K562 (cell line): ENCODE measurements around the gene B4GALNT4. TPM values are rescaled to one million over a fixed set of nuclear protein-coding genes. Genes with fewer than 3 reads are reported as not detected.
A peak's percentile ranks its signal among the peaks of the same experiment; 100 is the strongest.

Experiments used
- HNRNPLL ChIP-seq: fragments of 200-400 bp; formaldehyde crosslinking; IDR thresholded peaks from 2 replicates; pipeline ENCODE4 v1.6.1; 2017; ENCODE audit warnings: low read length, low read depth, mild to moderate bottlenecking; ENCODE audit not compliant: poor library complexity, severe bottlenecking
- KLF6 ChIP-seq: fragments of 250-450 bp; sonication (Bioruptor Pico); IDR thresholded peaks from 2 replicates; pipeline ENCODE4 v1.4.0; 2020; ENCODE audit warnings: mild to moderate bottlenecking, moderate library complexity, borderline replicate concordance
- MIER1 ChIP-seq: fragments of 450-650 bp; IDR thresholded peaks from 2 replicates; pipeline ENCODE4 v1.6.1; 2016; ENCODE audit warnings: antibody characterized with exemption, mild to moderate bottlenecking, low read depth
- NBN ChIP-seq: fragments of 450-650 bp; IDR thresholded peaks from 2 replicates; pipeline ENCODE4 v1.6.1; 2016; ENCODE audit warnings: low read depth, mild to moderate bottlenecking
- NCOA1 ChIP-seq: fragments of 450-650 bp; IDR thresholded peaks from 2 replicates; pipeline ENCODE4 v1.6.1; 2016; ENCODE audit warnings: low read depth
- NR2C1 ChIP-seq, 2 experiments: fragments of 450-650 bp; IDR thresholded peaks; 2 replicates each; pipeline ENCODE4 v1.6.1; 2017; ENCODE audit warnings: mild to moderate bottlenecking in 2 of 2, antibody characterized with exemption in 1 of 2, inconsistent platforms in 1 of 2, missing compliant biosample characterization in 1 of 2, missing genetic modification characterization in 1 of 2
- PTTG1 ChIP-seq: fragments of 450-650 bp; IDR thresholded peaks from 2 replicates; pipeline ENCODE4 v1.6.1; 2016; ENCODE audit warnings: low read depth, mild to moderate bottlenecking, missing genetic modification characterization, missing compliant biosample characterization
- RBM22 ChIP-seq: fragments of 200-400 bp; formaldehyde crosslinking; IDR thresholded peaks from 2 replicates; pipeline ENCODE4 v1.6.1; 2018; ENCODE audit warnings: low read length, low read depth; ENCODE audit not compliant: poor library complexity, severe bottlenecking
- SRSF3 ChIP-seq: fragments of 200-400 bp; formaldehyde crosslinking; IDR thresholded peaks from 2 replicates; pipeline ENCODE4 v1.6.1; 2016; ENCODE audit warnings: mild to moderate bottlenecking, low read length, moderate library complexity; ENCODE audit not compliant: insufficient read depth
- SRSF9 ChIP-seq: fragments of 200-400 bp; formaldehyde crosslinking; IDR thresholded peaks from 2 replicates; pipeline ENCODE4 v1.6.1; 2017; ENCODE audit warnings: low read depth, low read length, borderline replicate concordance
- TCF3 ChIP-seq: sonication (generic); formaldehyde crosslinking; IDR thresholded peaks from 2 replicates; pipeline ENCODE4 v1.4.0; 2020; ENCODE audit warnings: mild to moderate bottlenecking, missing genetic modification reagents
- TRIM28 ChIP-seq: fragments of 450-650 bp; IDR thresholded peaks from 2 replicates; pipeline ENCODE4 v1.6.1; 2017
- XRCC3 ChIP-seq: fragments of 450-650 bp; IDR thresholded peaks from 2 replicates; pipeline ENCODE4 v1.6.1; 2017; ENCODE audit warnings: mild to moderate bottlenecking, moderate library complexity
- ZNF445 ChIP-seq: fragments of 250-450 bp; sonication (Bioruptor Pico); IDR thresholded peaks from 2 replicates; pipeline ENCODE4 v1.4.0; 2020; ENCODE audit warnings: low read depth, mild to moderate bottlenecking, moderate library complexity
- polyA plus RNA-seq, 8 experiments: library from polyadenylated mRNA; depleted of rRNA in 4 of 8; stranded (reverse) in 5 of 8; unstranded in 3 of 8; fragments of >200 nt; fragmentation: Nextera tagmentation in 2 of 8; fragmentation: Illumina TruSeq in 1 of 8; extraction: Ambion mirVana in 2 of 8; extraction: Trizol in 1 of 8; gene quantifications; 2 replicates each; pipeline versions ENCODE4 v1.2.1 to v1.2.3, GENCODE V29; 2011 to 2014; ENCODE audit warnings: inconsistent platforms in 1 of 8, missing spikeins in 1 of 8
- total RNA-seq, 7 experiments: library from RNA; depleted of rRNA in 6 of 7; stranded (reverse); fragments of >200 nt in 6 of 7; fragmentation: Illumina TruSeq in 2 of 7; extraction: Trizol in 2 of 7; gene quantifications; 2 replicates each; pipeline versions ENCODE4 v1.2.1 to v1.2.3, GENCODE V29; 2011 to 2021; ENCODE audit warnings: low replicate concordance in 1 of 7
- TF ChIP-seq, protein P1 (sequence below), 2 experiments: fragments of 450-650 bp; IDR thresholded peaks; 2 replicates each; pipeline ENCODE4 v1.6.1; 2016
- TF ChIP-seq, protein P2 (sequence below): sonication (generic); formaldehyde crosslinking; IDR thresholded peaks from 2 replicates; pipeline ENCODE4 v1.8.0; 2022; ENCODE audit warnings: mild to moderate bottlenecking, missing genetic modification reagents
- TF ChIP-seq, protein P3 (sequence below): IDR thresholded peaks from 2 replicates; pipeline ENCODE4 v1.6.1; 2011; ENCODE audit not compliant: insufficient read length; ENCODE audit errors: extremely low read depth
- TF ChIP-seq, protein P4 (sequence below): fragments of 250-450 bp; sonication (Bioruptor Pico); IDR thresholded peaks from 2 replicates; pipeline ENCODE4 v1.9.0; 2021; ENCODE audit warnings: mild to moderate bottlenecking, inconsistent platforms

B4GALNT4 gene
- total and polyA plus RNA-seq, 9 of the 15 experiments (the other 6 are each of a cell fraction or from before 2014, with no cell fraction given) = 0.20 to 37.1 (median 10.8) TPM; not detected in 1

DNA sequence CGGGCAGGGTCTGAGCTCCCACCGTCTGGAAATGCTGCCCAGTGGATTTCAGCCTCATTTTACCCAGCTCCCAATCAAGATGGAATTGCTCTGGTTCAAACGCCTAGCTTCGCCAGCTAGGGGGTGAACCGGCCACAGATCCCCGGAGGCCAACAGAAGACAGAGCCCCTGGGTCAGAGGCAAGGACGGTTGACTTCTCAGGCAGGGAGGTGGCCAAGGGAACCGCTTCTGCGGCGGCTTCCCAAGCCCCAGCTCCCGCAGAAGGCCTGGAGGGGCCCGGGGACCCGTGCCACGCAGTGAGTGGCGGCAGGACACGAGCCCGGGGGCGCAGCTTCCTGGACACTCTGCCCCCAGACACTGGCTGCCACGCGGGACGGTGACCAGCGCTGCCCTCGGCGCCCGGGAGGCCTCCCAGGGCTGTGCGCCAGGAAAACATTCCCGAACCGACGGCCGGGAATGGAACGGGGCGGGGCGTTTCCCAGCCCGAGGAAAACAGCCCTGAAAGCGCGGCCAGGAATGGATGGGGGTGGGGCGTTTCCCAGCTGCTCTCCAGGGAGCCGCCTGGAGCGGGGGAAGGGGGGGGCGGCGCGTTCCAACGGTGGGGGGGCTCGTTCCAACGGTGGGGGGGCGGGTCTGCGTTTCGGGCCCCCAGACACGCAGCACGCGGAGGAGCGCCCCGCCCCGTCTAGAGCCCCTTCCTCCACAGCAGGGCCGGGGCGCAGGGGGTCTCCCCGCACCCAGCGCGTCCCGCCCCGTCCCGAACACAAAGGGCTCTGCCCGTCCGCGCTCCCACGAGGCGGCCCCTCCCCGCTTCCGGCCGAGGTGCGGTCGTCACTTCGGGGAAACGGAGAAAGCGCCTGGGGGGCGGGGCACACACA is 13.5 kb upstream of the B4GALNT4 start (continued):
- TF ChIP-seq NBN = 0 out of 2 replicates have a peak, but pooled peaks have one; percentile 6
- TF ChIP-seq, protein P1, sequence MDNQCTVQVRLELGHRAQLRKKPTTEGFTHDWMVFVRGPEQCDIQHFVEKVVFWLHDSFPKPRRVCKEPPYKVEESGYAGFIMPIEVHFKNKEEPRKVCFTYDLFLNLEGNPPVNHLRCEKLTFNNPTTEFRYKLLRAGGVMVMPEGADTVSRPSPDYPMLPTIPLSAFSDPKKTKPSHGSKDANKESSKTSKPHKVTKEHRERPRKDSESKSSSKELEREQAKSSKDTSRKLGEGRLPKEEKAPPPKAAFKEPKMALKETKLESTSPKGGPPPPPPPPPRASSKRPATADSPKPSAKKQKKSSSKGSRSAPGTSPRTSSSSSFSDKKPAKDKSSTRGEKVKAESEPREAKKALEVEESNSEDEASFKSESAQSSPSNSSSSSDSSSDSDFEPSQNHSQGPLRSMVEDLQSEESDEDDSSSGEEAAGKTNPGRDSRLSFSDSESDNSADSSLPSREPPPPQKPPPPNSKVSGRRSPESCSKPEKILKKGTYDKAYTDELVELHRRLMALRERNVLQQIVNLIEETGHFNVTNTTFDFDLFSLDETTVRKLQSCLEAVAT (IDR thresholded peaks at IDR 0.05) = no peak
- TF ChIP-seq, protein P2, sequence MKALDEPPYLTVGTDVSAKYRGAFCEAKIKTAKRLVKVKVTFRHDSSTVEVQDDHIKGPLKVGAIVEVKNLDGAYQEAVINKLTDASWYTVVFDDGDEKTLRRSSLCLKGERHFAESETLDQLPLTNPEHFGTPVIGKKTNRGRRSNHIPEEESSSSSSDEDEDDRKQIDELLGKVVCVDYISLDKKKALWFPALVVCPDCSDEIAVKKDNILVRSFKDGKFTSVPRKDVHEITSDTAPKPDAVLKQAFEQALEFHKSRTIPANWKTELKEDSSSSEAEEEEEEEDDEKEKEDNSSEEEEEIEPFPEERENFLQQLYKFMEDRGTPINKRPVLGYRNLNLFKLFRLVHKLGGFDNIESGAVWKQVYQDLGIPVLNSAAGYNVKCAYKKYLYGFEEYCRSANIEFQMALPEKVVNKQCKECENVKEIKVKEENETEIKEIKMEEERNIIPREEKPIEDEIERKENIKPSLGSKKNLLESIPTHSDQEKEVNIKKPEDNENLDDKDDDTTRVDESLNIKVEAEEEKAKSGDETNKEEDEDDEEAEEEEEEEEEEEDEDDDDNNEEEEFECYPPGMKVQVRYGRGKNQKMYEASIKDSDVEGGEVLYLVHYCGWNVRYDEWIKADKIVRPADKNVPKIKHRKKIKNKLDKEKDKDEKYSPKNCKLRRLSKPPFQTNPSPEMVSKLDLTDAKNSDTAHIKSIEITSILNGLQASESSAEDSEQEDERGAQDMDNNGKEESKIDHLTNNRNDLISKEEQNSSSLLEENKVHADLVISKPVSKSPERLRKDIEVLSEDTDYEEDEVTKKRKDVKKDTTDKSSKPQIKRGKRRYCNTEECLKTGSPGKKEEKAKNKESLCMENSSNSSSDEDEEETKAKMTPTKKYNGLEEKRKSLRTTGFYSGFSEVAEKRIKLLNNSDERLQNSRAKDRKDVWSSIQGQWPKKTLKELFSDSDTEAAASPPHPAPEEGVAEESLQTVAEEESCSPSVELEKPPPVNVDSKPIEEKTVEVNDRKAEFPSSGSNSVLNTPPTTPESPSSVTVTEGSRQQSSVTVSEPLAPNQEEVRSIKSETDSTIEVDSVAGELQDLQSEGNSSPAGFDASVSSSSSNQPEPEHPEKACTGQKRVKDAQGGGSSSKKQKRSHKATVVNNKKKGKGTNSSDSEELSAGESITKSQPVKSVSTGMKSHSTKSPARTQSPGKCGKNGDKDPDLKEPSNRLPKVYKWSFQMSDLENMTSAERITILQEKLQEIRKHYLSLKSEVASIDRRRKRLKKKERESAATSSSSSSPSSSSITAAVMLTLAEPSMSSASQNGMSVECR (CRISPR knock-in tag) = no peak
- TF ChIP-seq MIER1 = no peak
- no peak for TF ChIP-seq NCOA1
- TF ChIP-seq, protein P3, sequence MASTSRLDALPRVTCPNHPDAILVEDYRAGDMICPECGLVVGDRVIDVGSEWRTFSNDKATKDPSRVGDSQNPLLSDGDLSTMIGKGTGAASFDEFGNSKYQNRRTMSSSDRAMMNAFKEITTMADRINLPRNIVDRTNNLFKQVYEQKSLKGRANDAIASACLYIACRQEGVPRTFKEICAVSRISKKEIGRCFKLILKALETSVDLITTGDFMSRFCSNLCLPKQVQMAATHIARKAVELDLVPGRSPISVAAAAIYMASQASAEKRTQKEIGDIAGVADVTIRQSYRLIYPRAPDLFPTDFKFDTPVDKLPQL = no peak
- no peak for TF ChIP-seq ZNF445 (CRISPR knock-in tag)
- no peak for TF ChIP-seq NR2C1 (IDR thresholded peaks at IDR 0.05)
- peak; percentile 75 for TF ChIP-seq NR2C1 (tag; IDR thresholded peaks at IDR 0.05)
- no peak for TF ChIP-seq XRCC3
- peak; percentile 73; the same call in 1 of the 2 replicates for TF ChIP-seq KLF6 (CRISPR knock-in tag)
- no peak for TF ChIP-seq HNRNPLL
- peak; percentile 85 for TF ChIP-seq PTTG1 (tag)
- no peak for TF ChIP-seq SRSF9
- TF ChIP-seq SRSF3 = 0 out of 2 replicates have a peak, but pooled peaks have one; percentile 80
- TF ChIP-seq TCF3 = peak; percentile 17; the same call in 1 of the 2 replicates
- no peak for TF ChIP-seq TRIM28
- TF ChIP-seq, protein P4, sequence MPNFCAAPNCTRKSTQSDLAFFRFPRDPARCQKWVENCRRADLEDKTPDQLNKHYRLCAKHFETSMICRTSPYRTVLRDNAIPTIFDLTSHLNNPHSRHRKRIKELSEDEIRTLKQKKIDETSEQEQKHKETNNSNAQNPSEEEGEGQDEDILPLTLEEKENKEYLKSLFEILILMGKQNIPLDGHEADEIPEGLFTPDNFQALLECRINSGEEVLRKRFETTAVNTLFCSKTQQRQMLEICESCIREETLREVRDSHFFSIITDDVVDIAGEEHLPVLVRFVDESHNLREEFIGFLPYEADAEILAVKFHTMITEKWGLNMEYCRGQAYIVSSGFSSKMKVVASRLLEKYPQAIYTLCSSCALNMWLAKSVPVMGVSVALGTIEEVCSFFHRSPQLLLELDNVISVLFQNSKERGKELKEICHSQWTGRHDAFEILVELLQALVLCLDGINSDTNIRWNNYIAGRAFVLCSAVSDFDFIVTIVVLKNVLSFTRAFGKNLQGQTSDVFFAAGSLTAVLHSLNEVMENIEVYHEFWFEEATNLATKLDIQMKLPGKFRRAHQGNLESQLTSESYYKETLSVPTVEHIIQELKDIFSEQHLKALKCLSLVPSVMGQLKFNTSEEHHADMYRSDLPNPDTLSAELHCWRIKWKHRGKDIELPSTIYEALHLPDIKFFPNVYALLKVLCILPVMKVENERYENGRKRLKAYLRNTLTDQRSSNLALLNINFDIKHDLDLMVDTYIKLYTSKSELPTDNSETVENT (CRISPR knock-in tag) = peak; percentile 18; the same call in 1 of the 2 replicates
- peak; percentile 55 for TF ChIP-seq RBM22
